ENCODE measurements around the gene ASXL3.

DNA sequence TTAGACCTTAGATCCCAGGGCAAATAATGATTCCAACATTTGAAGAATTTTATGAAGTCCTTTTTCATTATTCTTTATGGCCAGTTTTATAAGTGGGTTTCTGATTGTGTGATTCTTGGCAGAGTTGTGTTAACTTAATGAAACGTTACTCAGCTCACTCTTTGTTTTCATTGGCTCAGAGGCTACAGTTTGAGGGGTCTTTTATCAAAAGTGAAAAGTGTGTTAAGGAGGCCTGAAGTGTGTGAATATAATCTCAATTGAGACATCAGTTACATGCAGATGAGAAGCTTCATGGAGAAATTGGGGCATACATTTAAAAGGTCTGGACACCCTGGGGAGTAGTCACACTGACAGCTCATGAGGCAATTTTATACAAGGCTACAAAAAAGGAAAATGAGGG is 74.6 kb downstream of the ASXL3 start:
- TF ChIP-seq EZH2 (IDR thresholded peaks at IDR 0.05; ENCODE audit: low read depth): no peak
- no peak for TF ChIP-seq CTCF (conservative IDR thresholded peaks at IDR 0.05)
